GM12865 (cell line): ENCODE measurements around the gene H2AZ2.
"Not testable (repeated sequence)": the region's sequence is repeated elsewhere in the genome, so short reads cannot be mapped to it uniquely, and the experiment has no call there.

ENCODE experiments used
- DNase-seq: peaks from one replicate; pipeline ENCODE4 v3.0.0; 2010; ENCODE audit warnings: low read depth
- H3K4me3 ChIP-seq: 2 replicates; pipeline ENCODE4 v1.5.1; 2011; ENCODE audit warnings: mild to moderate bottlenecking, low read depth, low read length, control low read depth
- CTCF ChIP-seq: IDR thresholded peaks from 2 replicates; pipeline ENCODE4 v1.5.1; 2011; ENCODE audit warnings: low read length, control low read depth, low read depth, inconsistent platforms; ENCODE audit not compliant: insufficient read depth; ENCODE audit errors: missing control alignments

H2AZ2 gene

DNA sequence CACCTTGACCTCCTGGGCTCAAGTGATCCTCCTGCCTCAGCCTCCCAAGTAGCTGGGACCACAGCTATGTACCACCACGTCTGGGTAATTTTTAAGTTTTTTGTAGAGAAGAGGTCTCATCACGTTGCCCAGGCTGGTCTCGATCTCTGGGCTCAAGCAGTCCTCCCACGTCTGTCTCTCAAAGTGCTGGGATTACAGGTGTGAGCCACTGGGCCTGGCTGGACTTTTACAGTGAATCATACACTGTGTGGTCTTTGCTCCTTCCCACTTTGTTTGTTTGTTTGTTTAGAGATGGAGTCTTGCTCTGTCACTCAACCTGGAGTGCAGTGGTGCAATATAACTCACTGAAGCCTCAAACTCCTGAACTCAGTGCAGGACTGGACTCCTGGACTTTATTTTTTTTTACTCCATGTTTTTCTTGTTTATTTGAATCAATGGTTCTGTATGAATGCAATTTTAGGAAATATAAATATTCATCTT lies 38.9 kb downstream of the H2AZ2 start:
- H3K4me3 ChIP-seq = no peak overlapping the region
- no peak for DNase-seq
- no peak for TF ChIP-seq CTCF

DNA sequence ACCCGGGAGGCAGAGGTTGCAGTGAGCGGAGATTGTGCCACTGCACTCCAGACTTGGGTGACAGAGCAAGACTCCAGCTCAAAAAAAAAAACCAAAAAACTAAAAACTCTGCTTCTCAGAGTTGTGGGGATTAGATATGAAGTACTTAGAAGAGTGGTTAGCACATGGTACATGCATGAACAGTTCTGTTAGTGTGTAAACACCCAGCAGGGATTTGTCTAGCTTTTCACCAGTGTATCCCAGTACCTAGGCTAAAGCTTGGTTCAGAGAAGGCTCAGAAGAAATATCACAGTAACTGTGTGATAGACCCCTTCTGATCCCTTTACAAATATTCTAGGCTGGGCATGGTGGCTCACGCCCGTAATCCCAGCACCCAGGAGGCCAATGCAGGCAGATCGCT lies 41.9 kb downstream of the H2AZ2 start:
- TF ChIP-seq CTCF = no peak
- DNase-seq = no peak
- no peak overlapping the region for H3K4me3 ChIP-seq

DNA sequence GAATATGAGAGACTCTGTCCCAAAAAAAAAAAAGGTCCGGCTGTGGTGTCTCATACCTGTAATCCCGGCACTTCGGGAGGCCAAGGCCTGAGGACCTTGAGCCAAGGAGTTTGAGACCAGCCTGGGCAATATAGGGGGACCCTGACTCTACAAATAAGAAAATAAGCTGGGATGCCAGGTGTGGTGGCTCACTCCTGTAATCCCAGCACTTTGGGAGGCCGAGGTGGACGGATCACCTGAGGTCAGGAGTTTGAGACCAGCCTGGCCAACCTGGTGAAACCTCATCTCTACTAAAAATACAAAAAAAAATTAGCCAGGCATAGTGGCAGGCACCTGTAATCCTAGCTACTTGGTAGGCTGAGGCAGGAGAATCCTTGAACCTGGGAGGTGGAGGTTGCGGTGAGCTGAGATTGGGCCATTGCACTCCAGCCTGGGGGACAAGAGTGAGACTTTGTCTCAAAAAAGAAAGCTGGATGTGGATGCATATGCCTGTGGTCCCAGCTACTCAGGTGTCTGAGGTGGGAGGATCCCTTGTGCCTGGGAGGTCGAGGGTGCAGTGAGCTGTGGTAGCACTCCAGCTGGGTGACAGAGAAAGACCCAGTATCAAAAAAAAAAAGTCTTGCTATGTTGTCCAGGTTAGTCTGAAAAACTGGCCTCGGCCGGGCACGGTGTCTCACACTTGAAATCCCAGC lies 43.9 kb downstream of the H2AZ2 start:
- H3K4me3 ChIP-seq = not testable (repeated sequence)
- DNase-seq = peak; percentile 34

GRCh38 chr7:44802418-44803025 lies 45.4 kb downstream of the H2AZ2 start:
- no peak for TF ChIP-seq CTCF
- no peak for DNase-seq
- H3K4me3 ChIP-seq = no peak overlapping the region

GRCh38 chr7:44801890-44802289 lies 46.0 kb downstream of the H2AZ2 start:
- TF ChIP-seq CTCF = no peak
- DNase-seq = no peak

DNA sequence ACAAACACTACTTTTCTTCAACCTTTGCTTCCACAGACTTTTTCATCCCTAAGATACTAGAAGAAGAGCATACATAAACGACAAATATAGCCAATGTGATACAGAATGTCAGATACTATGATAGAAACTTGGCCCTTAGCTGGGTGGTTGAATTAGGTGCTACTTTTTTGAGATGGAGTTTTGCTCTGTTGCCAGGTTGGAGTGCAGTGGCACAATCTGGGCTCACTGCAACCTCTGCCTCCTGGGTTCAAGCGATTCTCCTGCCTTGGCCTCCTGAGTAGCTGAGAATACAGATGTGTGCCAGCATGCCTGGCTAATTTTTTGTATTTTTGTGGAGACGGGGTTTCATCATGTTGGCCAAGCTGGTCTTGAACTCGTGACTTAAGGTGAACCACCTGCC lies 47.9 kb downstream of the H2AZ2 start:
- no peak for DNase-seq
- H3K4me3 ChIP-seq = no peak overlapping the region
- TF ChIP-seq CTCF = no peak

More at GRCh38 chr7:44801890-44802289, 46.0 kb downstream of the H2AZ2 start:
- H3K4me3 ChIP-seq = no peak overlapping the region

- DNase-seq = no peak
- peak overlapping the region; percentile 99 for H3K4me3 ChIP-seq
- no peak for TF ChIP-seq CTCF
Observed at GRCh38 chr7:44798649-44799305, 49.1 kb downstream of the H2AZ2 start.
